Kidney (tissue), 14 donors: ENCODE data around the gene WNT3A. TPM values are rescaled to one million over a fixed set of nuclear protein-coding genes. Genes with fewer than 3 reads are reported as not detected.

ENCODE experiments used
- DNase-seq, 5 donors: peaks; one replicate each; pipeline ENCODE4 v3.0.0-alpha.2; 2013 to 2020
- FAIRE-seq: peaks from 2 replicates; lab custom pipeline; 2012; peaks lifted over from hg19 to GRCh38; lab: Jason Lieb, UNC
- H3K27ac ChIP-seq, 2 donors: one replicate each; pipeline ENCODE4 v1.7.0; 2013; ENCODE audit warnings: low read depth in 2 of 2, low read length in 2 of 2, inconsistent platforms in 1 of 2
- H3K27me3 ChIP-seq: one replicate; pipeline ENCODE4 v1.7.1; 2013; ENCODE audit warnings: low read length, inconsistent platforms; ENCODE audit not compliant: control insufficient read depth, insufficient read depth
- H3K36me3 ChIP-seq, 3 donors: one replicate each; pipeline versions ENCODE4 v1.7.0 to v1.7.1; 2013; ENCODE audit warnings: low read length in 3 of 3, control low read depth in 1 of 3, inconsistent platforms in 1 of 3; ENCODE audit not compliant: insufficient read depth in 3 of 3, control insufficient read depth in 2 of 3
- H3K4me1 ChIP-seq, 3 donors: one replicate each; pipeline versions ENCODE4 v1.7.0 to v1.7.1; 2013; ENCODE audit warnings: low read length in 3 of 3, inconsistent platforms in 1 of 3, low read depth in 1 of 3; ENCODE audit not compliant: control insufficient read depth in 2 of 3, insufficient read depth in 2 of 3
- H3K4me3 ChIP-seq, 3 donors: one replicate each; pipeline versions ENCODE4 v1.7.0 to v1.8.1; 2013; ENCODE audit warnings: low read length in 3 of 3, control low read depth in 1 of 3, inconsistent platforms in 1 of 3
- H3K9ac ChIP-seq, 3 donors: one replicate each; pipeline versions ENCODE4 v1.7.0 to v1.7.1; 2013; ENCODE audit warnings: low read length in 3 of 3, control low read depth in 1 of 3, inconsistent platforms in 1 of 3
- H3K9me3 ChIP-seq, 3 donors: one replicate each; pipeline versions ENCODE4 v1.7.0 to v1.7.1; 2013; ENCODE audit warnings: low read length in 3 of 3, control low read depth in 1 of 3, inconsistent platforms in 1 of 3; ENCODE audit not compliant: control insufficient read depth in 2 of 3, insufficient read depth in 1 of 3
- CTCF ChIP-seq: IDR thresholded peaks from 3 replicates; pipeline ENCODE4 v1.5.1; 2012; ENCODE audit warnings: mild to moderate bottlenecking, moderate library complexity, borderline replicate concordance; ENCODE audit not compliant: insufficient read depth; ENCODE audit errors: extremely low read depth
- intact Hi-C: fragments of 100-400 bp; cut with DNase I; formaldehyde crosslinking; loops from one replicate; pipeline ENCODE4 v1.11.1; 2022
- polyA plus RNA-seq: library from polyadenylated mRNA; stranded (reverse); fragments of 350-450 nt; fragmentation: Illumina TruSeq; extraction: RNeasy Lipid Tissue Mini Kit (QIAGEN cat#74804); gene quantifications from one replicate; pipeline ENCODE4 v1.2.3, GENCODE V29; 2014; ENCODE audit warnings: low read depth, low replicate concordance; ENCODE audit not compliant: insufficient read depth
- total RNA-seq: library from RNA; stranded (reverse); fragmentation: NEBNext Ultra II Directional; extraction: Animal tissue kit (Norgen Biotek cat#: 25700); gene quantifications from one replicate; pipeline ENCODE4 v1.2.1, GENCODE V29; 2021
- donor health status: control.
- donor health status: control.
- donor health status: control.
- donor health status: control.
- donor health status: control.
- donor health status: DM: yes; HTN: yes; CAD: no.
- donor health status: Normal renal cell carcinoma (clear cell type).

The WNT3A gene
- total and polyA plus RNA-seq, 2 donors from 2014 or later, result not detected

DNA sequence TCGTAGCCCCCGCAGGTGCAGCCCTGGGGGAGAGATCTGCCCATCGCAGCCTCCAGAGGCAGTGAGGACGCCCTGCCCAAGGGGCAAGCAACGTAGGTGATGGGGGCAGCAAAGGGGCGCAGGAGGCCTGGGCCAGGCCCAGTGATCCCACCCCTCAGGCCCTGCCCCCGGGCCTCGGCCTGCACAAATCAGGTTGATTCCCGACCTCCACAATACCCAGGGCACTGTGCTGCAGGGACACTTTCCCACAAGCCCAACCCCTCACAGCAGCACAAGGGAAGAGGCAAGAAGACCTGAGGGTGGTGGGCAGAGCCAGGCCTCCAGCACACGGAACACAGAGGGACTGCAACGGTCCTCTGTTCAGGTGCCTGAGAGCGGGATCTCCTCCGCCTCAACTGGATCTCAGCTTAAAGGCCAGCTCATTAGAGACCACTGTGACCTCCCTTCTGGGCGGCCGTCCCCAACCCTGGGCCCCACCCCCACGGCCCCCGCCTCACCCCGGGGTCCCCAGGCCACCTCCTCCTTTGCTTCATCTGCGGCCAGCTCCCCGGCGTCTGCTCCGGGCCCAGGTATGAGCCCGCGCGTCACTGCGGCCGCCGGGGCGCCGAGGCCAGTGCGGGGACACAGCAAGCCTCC lies 74.9 kb downstream of the WNT3A start:
- Histone ChIP-seq H3K36me3 (no peaks in the 10 kb centered on the region), H3K27ac (no peak overlapping the region), H3K9ac (peak overlapping the region; percentile 43 to 82 (median 76)), H3K27me3 (no peaks in the 10 kb centered on the region), H3K4me1 (peaks cover 4 to 35% (median 19%) of the 10 kb centered on the region in 3 donors), H3K4me3 (peak overlapping the region; percentile 53 to 97 (median 84)), H3K9me3 (no peaks in the 10 kb centered on the region)
- intact Hi-C loops, result no loop called here
- peak in 3 of 5 donors; percentile 20 to 74 (median 49) for DNase-seq
- no peak for TF ChIP-seq CTCF
- no peak for FAIRE-seq

- FAIRE-seq (no peak), DNase-seq (peak; percentile 93 to 98 (median 96))
- peak within 1 kb of the TSS; percentile 84 to 87 (median 86) for H3K9ac ChIP-seq
- intact Hi-C loops, result no loop called here
- peaks cover 4 to 38% (median 25%) of the 10 kb centered on the region in 3 donors for H3K4me1 ChIP-seq
- no peaks in the 10 kb centered on the region for H3K27me3 ChIP-seq
- H3K4me3 ChIP-seq, result peak within 1 kb of the TSS; percentile 70 to 97 (median 93)
- no peak for TF ChIP-seq CTCF
- H3K9me3 ChIP-seq, result no peaks in the 10 kb centered on the region
- peak within 1 kb of the TSS; percentile 97 to 98 for H3K27ac ChIP-seq
- H3K36me3 ChIP-seq, result no peaks in the 10 kb centered on the region
Measured at GRCh38 chr1:228082214-228082917, 75.6 kb downstream of the WNT3A start, which contains the start of gene ARF1. ARF1 (plus strand) TSS chr1:228082708; CDS start chr1:228097115, 14,407 bp downstream.

- FAIRE-seq, result no peak
- intact Hi-C loops, result no loop called here
Measured at GRCh38 chr1:228082918-228083870, 76.4 kb downstream of the WNT3A start.

More at GRCh38 chr1:228082918-228083870, 76.4 kb downstream of the WNT3A start:
- Histone ChIP-seq H3K9me3 (no peaks in the 10 kb centered on the region), H3K4me1 (peaks cover 4 to 45% (median 33%) of the 10 kb centered on the region in 3 donors), H3K27me3 (no peaks in the 10 kb centered on the region), H3K9ac (peak overlapping the region; percentile 84 to 87 (median 86)), H3K4me3 (peak overlapping the region; percentile 70 to 97 (median 93)), H3K36me3 (no peaks in the 10 kb centered on the region), H3K27ac (peak overlapping the region; percentile 97 to 98)
- TF ChIP-seq CTCF, result no peak
- DNase-seq, result peak; percentile 46 to 93 (median 73)
